Measurements from ENCODE around the gene C11orf21.

C11orf21 gene

DNA sequence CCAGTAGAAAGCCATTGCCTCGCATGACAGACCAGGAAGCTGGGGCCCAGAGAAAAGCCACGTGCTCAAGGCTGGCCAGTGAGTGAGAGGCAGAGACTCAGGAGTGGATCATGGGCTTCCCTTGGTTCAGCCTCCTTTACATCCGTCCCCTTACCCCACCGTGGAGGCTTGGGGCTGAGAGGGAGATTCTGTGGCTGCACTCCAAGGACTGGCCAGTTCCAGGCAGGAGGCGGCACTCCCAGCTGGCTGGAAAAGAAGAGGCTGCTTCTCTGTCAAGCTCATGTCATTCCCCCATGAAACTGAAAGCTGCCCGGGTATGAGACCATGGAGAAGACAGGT is 24.7 kb downstream of the C11orf21 start:
- ATAC-seq (no peak), DNase-seq (ENCODE audit: low spot score in 2 of 2) (peak in 1 of 2 donors; percentile 34)
- Mint-ChIP-seq H3K27ac (no peak overlapping the region), H3K36me3 (no peaks in the 10 kb centered on the region), H3K9me3 (no peaks in the 10 kb centered on the region), H3K4me1 (no peaks in the 10 kb centered on the region), H3K4me3 (no peak overlapping the region)

DNA sequence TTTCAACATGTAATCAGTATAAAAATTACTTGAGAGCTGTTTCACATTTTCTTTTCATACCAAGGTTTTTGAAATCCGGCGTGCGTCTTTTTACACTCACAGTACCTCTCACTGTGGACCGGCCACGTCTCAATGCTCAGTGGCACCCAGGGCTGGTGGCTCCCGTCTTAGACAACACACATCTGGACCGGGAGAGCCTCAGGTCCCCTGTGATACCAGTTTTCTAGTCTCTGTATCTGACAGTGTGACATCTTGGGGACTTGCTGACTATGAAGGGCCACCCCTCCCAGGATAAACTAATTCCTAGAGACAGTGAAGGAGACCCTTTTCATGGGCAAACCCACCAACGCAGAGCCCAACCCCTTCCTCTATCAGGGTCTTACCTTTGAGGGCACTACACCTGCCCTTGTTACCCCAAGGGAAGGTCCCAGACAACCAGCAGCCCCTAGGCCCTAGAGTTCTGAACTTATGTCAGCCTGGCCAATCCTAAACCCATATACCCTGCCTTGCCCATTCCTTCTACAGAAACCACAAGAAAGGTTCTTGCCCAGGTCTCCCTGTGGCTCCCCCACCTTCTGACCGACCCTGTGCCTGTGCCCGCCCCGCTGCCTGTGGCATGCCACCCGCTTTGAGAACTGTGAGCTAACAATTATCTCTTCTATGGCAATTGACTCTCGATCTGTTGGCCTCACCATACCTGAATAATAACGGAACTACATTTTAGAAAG is 25.3 kb downstream of the C11orf21 start:
- H3K27ac Mint-ChIP-seq: no peak overlapping the region

DNA sequence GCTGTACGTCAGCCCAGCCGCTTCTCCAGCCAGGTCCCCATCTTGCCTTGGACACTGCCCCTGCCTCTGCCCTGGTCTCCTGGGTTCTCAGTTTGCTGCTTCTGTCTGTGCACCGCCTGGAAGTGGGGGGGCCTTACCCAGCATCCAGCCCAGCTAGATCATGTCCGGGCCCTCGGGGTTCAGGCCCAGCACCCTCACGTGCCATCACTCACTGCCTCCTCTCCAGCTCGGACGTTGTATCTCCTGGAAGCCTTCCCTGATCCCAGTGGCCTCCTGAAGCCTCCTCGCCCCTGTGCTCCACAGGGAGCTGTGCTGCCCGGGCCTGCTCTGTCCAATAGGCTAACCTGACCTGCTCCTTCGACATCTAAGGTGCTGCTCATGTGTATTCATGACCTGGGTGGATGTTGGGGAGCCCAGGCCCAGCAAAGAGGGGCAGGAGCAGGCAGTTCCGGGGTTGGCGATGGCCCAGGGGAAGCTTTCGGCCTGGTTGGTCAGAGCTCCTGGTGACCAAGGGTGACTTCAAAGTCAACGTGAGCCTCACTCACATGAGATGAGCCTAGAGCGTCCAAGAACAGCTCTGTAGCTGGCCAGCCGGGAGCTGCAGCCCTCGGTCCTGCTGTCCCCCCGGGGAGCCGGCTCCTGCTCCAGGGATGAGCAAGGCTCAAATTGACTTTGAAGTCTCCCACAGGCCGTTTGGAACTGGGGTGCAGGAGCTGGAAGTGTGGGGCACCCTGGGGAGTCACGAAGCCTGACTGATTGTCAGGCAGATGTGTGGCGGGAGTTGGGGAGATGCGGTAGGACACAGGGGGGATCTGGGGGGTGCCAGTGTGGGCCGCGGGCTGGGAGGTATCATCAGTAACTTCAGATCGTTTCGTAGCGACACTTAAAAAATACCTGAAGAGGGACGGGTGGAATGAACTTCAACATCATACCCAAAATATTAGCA is 26.1 kb downstream of the C11orf21 start:
- no peak overlapping the region for H3K27ac Mint-ChIP-seq
- ATAC-seq (no peak), DNase-seq (ENCODE audit: low spot score in 2 of 2) (peak in 1 of 2 donors; percentile 39)
- H3K36me3 Mint-ChIP-seq: no peaks in the 10 kb centered on the region
- H3K9me3 Mint-ChIP-seq: no peaks in the 10 kb centered on the region
- H3K4me3 Mint-ChIP-seq: no peak overlapping the region
- peaks cover 6% of the 10 kb centered on the region for H3K4me1 Mint-ChIP-seq

More for the DNA sequence above, 25.3 kb downstream of the C11orf21 start:
- ATAC-seq: no peak
- H3K36me3 Mint-ChIP-seq: no peaks in the 10 kb centered on the region
- peak in 1 of 2 donors; percentile 43 for DNase-seq (ENCODE audit: low spot score in 2 of 2)
- H3K4me1 Mint-ChIP-seq: peaks cover 4% of the 10 kb centered on the region
- no peak overlapping the region for H3K4me3 Mint-ChIP-seq
- no peaks in the 10 kb centered on the region for H3K9me3 Mint-ChIP-seq

DNA sequence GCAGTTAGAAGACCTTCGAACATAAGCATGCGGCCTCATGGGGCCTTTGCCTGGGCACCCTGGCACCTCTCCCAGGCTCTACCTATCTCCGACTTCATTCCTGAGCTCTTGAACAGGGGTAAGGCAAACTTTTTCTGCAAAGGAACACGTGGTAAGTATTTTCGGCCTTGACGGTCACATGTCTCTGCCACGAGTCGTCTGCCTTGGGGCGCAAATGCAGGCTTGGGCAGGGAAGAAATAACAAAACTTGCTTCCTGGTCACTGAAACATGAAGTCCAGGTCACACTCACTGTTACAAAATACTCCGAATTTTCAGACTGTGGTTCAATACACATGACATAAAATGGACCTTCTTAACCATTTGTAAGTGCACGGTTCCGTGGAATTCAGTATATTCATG is 27.9 kb downstream of the C11orf21 start:
- no peaks in the 10 kb centered on the region for H3K9me3 Mint-ChIP-seq
- no peaks in the 10 kb centered on the region for H3K36me3 Mint-ChIP-seq
- peak in 1 of 2 donors; percentile 20 for DNase-seq (ENCODE audit: low spot score in 2 of 2)
- ATAC-seq: no peak
- peaks cover 6% of the 10 kb centered on the region for H3K4me1 Mint-ChIP-seq
- H3K4me3 Mint-ChIP-seq: no peak overlapping the region
- H3K27ac Mint-ChIP-seq: no peak overlapping the region

DNA sequence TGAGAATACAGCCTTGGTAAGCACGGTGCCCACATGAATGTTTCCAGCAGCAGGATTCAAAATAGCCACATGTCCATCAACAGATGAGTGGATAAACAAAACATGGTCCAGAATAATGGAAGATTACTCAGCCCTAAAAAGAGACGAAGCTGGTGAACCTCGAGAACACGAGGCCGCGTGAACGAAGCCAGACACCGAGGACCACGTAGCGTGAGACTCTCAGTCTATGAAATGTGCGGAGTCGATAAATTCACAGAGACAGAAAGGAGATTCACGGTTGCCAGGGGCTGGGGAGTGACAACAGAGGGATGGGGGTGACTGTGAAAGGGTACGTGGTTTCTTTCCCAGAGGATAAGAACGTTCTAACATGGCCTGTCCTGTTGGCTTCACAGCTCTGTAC is 28.4 kb downstream of the C11orf21 start:
- no peaks in the 10 kb centered on the region for H3K9me3 Mint-ChIP-seq
- peaks cover 10% of the 10 kb centered on the region for H3K4me1 Mint-ChIP-seq
- no peak for ATAC-seq
- H3K27ac Mint-ChIP-seq: no peak overlapping the region
- no peaks in the 10 kb centered on the region for H3K36me3 Mint-ChIP-seq
- no peak for DNase-seq (ENCODE audit: low spot score in 2 of 2)
- no peak overlapping the region for H3K4me3 Mint-ChIP-seq

DNA sequence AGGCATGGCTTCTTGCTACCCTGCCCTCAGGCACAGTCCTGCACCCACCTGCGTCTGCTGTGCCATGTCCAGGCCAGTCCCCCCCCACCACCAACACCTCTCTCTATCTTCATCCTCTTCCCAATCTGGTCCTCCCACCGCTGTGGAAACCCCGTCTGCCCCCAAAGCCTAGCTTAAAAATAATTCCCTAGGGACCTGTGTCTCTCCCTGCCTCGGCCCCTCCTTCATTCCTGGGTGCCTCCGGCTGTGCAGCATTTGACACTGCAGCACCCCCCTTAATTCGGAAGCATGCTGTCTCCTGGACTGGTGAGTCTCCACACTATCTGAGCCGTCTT is 28.8 kb downstream of the C11orf21 start:
- DNase-seq (ENCODE audit: low spot score in 2 of 2) (peak in 1 of 2 donors; percentile 37), ATAC-seq (no peak)
- Mint-ChIP-seq H3K36me3 (peaks cover 4% of the 10 kb centered on the region), H3K27ac (no peak overlapping the region), H3K9me3 (no peaks in the 10 kb centered on the region), H3K4me1 (peaks cover 14% of the 10 kb centered on the region), H3K4me3 (peak overlapping the region; percentile 18)

DNA sequence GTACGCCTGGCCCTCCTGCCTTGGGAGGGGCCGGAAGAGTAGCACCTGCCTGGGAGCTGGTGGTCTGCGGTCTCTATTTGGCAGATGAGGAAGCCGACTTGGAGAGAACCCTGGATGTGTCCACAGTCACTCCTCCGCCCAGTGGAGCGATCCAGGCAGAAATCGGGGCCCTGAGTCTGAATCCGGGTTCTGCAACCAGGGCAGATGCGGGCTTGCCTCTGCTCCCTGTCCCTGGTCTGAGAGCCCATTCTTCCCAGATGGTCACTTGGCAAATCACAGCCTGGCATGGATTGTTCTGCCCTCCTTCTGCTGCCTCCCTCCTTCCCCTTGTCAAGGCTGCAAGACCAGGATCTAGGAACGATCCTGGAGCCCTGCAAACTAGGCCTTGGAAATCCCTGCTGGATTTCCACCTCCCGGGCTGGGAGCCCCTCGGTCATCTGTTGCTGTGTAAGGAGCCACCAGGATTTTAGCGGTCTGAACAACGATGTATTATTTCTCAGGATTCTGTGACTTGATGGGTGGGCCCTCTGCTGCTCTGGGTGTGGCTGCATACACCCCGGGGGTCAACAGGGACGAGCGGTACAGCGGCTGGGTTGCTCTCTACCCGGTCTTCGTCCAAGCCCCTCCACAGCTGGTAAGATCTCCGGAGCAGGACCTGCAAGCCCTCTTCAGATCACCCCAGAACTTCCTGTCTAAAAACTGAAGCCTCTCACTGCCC is 29.3 kb downstream of the C11orf21 start:
- Mint-ChIP-seq H3K27ac (no peak overlapping the region), H3K4me3 (peak overlapping the region; percentile 18), H3K4me1 (peaks cover 17% of the 10 kb centered on the region), H3K36me3 (peaks cover 6% of the 10 kb centered on the region), H3K9me3 (no peaks in the 10 kb centered on the region)
- peak in 1 of 2 donors; percentile 46 for DNase-seq (ENCODE audit: low spot score in 2 of 2)
- no peak for ATAC-seq

DNA sequence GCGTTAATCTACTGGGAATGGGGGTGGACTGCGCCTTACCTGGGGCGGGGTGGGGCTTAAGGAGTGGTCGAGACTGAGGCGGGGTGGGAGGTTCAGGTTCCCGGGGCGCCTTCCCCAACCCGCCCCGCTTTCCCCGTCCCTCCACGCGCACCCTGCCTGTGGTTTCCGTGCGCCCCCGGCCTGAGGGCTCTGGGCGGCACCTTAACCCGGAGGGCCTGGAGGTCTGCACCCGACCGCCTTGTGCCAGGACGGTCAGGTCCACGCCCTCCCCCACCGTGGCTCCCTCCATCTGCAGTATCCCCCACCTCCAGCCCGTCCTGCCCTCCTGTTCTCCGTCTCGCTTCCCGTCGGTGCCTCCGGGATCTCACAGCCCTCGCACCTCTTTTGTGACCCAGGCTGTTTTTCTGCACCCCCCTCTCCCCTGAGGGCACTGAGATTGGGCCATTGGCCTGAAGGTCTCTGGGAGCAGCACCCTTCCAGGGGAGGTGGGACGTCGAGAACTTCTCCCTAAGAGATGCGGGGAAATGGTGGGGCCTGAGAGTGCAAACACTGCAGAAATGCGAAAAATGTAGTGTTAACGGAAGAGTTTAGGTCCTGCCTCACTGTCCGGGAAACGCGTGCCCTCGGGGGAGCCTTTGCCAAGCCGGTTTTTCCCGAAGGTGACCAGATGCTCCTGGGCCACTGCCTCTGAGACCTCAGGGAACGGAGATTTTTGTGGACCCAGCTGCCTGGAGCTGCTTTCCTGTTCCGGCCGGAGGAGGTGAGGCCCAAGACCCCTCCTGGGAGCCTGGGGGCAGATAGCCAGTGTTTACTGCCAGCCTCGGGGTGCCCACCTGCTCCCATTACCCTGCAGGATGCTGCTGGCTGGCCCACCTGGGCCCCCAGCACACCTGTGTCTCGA is 30.1 kb downstream of the C11orf21 start:
- Mint-ChIP-seq H3K4me3 (peak overlapping the region; percentile 71), H3K4me1 (peaks cover 19% of the 10 kb centered on the region), H3K27ac (no peak overlapping the region), H3K9me3 (no peaks in the 10 kb centered on the region), H3K36me3 (peaks cover 6% of the 10 kb centered on the region)
- DNase-seq (ENCODE audit: low spot score in 2 of 2): peak in 1 of 2 donors; percentile 48
- ATAC-seq: no peak

DNA sequence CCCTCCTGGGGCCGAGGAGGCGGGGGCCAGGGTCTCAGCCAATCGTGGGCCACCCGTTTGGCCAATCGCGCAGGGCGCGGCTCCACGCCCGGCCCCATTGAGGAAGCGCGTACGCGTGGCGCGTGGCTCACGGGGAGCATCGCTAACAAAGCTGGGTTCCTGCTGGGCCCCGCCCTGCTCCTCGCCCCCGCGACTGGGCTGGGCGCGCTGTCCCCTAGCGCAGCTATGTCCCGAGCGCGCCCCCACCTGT is 30.7 kb downstream of the C11orf21 start:
- Mint-ChIP-seq H3K4me3 (peak overlapping the region; percentile 71), H3K27ac (peak overlapping the region; percentile 85), H3K36me3 (peaks cover 6% of the 10 kb centered on the region), H3K4me1 (peaks cover 25% of the 10 kb centered on the region), H3K9me3 (no peaks in the 10 kb centered on the region)
- ATAC-seq (peak; percentile 75), DNase-seq (ENCODE audit: low spot score in 2 of 2) (peak in 1 of 2 donors; percentile 46)

DNA sequence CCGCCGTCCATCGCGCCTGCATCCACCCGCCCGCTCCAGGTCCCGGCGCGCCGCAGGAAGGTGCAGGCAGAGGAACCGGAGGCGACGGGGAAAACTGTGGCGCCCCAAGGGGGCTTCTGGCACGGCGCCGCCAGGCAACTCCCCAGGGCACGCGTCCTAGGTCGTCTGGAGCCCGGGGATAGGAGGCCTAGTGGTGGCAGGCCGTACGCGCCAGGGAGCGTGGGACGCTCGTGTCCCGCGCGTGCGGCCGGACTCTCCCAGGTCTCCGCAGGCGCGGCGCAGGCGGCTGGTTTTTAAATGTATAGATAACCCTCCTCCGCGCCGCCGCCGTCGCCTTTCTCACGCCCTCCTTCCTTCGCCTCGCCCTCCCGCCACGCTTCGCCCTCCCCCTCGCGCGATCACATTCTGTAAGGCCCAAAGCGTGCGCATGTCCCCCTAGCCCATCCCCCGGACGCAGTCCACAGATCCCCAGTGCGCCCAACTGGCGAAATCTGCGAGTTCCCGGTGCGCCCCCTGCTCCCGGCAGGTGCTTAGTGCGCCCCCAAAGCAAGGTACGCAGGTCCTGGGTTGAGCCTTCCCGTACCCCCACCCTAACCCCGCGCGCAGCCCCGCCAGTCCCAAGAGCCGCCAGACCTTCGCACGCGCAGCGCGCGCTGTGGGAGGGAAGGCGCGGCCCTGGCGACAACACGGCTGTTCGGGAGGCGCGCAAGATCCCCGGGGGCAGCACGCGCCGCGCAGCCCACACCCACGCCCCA is 31.2 kb downstream of the C11orf21 start, which contains the start of gene ASCL2:
Gene ASCL2, minus strand, starts transcription at position 267 of the 755 bp plus-strand sequence. Its CDS starts 256 bp downstream, at position 11.
- H3K9me3 Mint-ChIP-seq: no peaks in the 10 kb centered on the region
- peak within 1 kb of the TSS; percentile 71 for H3K4me3 Mint-ChIP-seq
- H3K27ac Mint-ChIP-seq: peak within 1 kb of the TSS; percentile 85
- peak in 1 of 2 donors; percentile 58 for DNase-seq (ENCODE audit: low spot score in 2 of 2)
- peaks cover 30% of the 10 kb centered on the region for H3K4me1 Mint-ChIP-seq
- peaks cover 6% of the 10 kb centered on the region for H3K36me3 Mint-ChIP-seq
- no peak for ATAC-seq

DNA sequence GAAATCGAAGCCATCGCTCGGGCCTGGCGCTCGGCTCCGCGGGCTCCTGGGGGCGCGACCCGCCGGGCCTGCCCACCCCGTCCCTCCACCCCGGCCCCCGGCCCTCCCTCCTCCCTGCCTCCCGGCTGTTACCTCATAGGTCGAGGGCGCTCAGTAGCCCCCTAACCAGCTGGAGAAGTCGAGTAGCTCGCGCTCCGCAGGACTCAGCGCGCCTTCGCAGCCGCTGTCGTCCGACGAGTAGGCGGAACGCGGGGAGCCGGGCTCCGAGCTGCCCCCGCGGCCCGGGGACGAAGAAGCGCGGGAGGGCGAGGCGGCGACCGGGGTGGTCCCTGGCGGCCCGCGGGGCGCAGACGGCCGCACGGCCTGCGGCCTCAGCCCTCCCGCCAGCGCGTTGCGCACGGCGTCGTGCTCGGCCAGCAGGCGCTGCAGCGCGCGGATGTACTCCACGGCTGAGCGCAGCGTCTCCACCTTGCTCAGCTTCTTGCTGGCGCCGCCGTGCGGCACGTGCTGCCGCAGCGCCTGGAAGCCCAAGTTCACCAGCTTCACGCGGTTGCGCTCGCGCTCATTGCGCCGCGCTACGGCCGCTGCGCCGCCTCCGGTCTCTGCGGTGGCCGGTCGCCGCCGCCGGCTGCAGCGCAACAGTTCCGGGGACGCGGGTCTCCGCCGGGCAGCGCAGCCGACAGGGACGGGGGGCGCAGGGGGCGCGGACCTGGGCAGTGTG is 32.0 kb downstream of the C11orf21 start:
- H3K9me3 Mint-ChIP-seq: no peaks in the 10 kb centered on the region
- DNase-seq (ENCODE audit: low spot score in 2 of 2) (peak in 1 of 2 donors; percentile 67), ATAC-seq (peak; percentile 42)
- H3K4me3 Mint-ChIP-seq: peak overlapping the region; percentile 71
- peaks cover 34% of the 10 kb centered on the region for H3K4me1 Mint-ChIP-seq
- H3K27ac Mint-ChIP-seq: peak overlapping the region; percentile 54
- H3K36me3 Mint-ChIP-seq: peaks cover 6% of the 10 kb centered on the region

DNA sequence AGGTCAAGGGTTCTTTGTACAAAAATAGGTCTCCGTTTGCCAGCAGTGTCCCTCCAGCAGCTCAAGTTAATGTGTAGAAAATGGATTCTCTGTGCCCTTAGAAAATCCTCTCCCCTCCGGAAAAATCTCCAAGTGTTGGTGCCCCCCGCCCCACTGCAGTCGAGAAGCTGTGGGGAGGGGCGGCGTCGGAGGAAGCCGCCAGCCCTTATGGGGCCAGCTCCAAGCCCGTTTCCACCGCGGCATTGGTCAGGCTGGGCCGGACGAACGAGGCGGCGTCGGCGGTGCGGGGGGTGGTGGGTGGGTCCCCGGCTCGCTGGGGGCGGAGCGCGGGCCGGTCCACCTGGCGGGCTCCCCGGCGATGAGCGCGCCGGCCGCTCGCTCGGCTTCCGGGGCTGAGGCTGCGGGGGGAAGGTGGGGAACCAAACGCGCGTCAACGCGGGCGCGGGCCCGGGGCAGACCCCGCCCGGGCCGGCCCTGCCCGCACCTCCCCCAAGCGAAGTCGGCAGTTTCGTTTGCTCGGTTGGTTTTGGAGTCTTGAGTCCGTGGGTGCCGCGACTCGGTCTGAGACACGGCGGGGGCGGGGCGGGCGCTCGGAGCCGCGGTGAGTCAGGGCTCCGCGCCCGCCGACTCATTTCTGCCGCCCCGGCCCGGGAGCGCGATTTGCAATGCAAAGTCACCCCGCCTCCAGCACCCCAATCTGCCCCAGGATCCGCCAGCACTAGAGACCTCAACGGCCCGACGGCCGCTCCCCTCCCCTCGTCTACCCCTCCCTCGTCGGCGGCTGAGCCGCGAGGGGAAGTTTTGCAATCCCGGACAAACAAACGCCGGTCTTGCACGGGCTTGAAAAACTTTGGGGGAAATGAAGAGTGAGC is 32.8 kb downstream of the C11orf21 start:
- no peaks in the 10 kb centered on the region for H3K9me3 Mint-ChIP-seq
- DNase-seq (ENCODE audit: low spot score in 2 of 2): peak; percentile 67 to 85
- ATAC-seq: peak; percentile 74
- peaks cover 6% of the 10 kb centered on the region for H3K36me3 Mint-ChIP-seq
- peak overlapping the region; percentile 71 for H3K4me3 Mint-ChIP-seq
- peak overlapping the region; percentile 54 for H3K27ac Mint-ChIP-seq
- peaks cover 34% of the 10 kb centered on the region for H3K4me1 Mint-ChIP-seq

All from stimulated activated effector memory CD8-positive, alpha-beta T cell treated with anti-CD3 and anti-CD28 coated beads, Interleukin-12 subunit alpha, Interleukin-12 subunit beta, amount 100 ng/mL, for 72 hours (primary cell).